SIG-M5 (cell line): ENCODE data around the gene SIPA1.

Source experiments
- DNase-seq: peaks from one replicate; lab custom pipeline; 2025; lab: John Stamatoyannopoulos, UW

Gene SIPA1

DNA sequence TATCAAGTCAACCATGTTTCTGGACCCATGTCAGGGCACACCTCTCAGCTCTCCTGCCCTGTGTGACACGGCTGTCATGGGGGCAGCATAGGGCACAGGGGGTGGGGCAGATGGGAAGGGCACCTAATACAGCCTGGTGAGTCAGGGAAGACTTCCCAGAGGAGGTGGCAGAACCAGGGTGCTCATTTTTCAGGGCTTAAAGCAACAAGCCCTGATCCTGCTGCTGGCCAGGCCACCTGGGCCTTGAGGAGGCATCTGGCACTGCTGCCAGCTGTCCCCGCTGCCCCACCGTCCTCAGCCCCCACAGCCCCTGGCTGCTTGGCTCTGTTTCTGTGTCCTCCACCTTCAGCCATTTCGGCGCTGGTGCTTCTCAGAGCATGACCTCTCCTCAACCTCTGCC is 28.2 kb upstream of the SIPA1 start:
- DNase-seq, result no peak

GRCh38 chr11:65610404-65610803 is 27.5 kb upstream of the SIPA1 start:
- no peak for DNase-seq

- no peak for DNase-seq
Observed at GRCh38 chr11:65611028-65611757, 26.7 kb upstream of the SIPA1 start.

DNA sequence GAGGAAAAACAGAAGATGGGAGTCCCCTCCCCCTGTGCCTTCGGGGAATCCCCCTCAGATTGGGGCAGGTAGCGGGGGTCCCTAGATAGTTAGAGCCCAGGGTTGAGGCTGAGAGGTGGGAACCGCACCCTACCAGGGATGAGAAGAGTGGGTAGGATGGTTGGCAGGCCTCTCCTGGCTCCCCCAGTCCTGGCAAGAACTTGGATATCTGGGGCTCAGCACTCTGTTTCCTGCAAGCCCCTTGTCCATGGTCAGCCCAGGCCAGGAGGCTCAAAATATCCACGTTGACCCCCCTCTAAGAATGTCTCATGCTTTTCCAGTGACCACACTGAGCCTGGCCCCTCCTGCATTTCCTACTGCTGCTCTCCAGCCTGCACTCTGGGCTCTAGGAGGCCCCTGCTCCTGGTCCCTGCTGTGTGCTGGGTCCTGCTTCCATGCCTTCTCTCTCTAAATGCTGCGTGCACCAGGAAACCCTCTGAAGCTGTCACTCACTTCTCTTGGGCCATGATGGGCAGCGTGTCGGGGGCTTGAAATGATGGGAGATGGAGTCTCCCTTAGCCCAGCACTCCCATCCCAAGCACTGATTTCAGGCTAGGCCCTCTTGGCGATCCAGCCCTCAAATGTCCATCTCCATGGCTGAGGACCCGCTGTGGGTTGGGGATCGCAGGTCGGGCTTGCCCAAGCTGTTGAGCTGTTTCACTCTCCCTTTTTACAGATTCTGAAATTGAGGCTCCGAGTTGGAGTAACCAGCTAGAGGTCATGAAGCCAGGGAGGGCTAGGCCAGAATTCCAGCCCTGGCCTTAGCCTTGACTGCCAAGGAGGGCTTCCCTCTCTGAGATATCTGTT is 25.9 kb upstream of the SIPA1 start:
- no peak for DNase-seq

- DNase-seq, result no peak
Observed at GRCh38 chr11:65612691-65613090, 25.2 kb upstream of the SIPA1 start.

DNA sequence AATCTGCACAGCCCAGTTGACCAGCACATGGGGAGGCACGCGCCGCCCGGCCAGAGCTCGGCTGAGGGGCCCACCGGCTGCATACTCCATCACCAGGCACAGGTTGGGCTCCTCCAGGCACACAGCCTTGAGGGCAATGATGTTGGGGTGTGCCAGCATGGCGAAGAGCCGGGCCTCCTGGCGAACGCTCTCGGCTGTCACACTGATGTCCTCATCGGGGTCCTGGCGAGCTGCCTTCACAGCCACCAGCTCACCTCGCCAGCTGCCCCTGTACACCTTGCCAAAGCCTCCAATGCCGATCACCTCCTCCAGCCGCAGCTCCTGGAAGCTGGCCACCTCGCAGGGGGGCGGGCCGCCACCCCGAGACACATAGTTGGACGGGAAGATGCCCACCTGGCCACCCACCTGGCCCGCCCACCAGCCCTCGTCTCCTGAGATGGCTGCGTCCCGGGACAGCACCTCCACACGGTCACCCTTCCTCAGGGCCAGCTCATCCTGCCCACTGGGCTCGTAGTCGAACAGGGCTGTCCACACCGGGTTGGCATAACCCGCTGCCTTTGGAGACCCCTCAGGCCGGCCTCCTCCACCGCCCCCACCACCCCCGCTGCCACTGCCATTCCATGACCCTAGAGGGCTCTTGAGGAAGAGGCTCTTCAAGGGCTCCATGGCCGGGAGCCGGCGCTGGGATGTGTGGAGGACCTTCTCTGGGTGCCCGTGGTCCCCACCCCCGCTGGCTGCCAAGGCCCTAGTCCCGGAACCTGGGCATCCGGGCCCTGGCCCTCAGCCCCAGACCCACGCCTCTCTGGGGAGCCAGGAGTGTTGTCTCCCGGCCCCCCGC is 24.6 kb upstream of the SIPA1 start:
- no peak for DNase-seq

DNA sequence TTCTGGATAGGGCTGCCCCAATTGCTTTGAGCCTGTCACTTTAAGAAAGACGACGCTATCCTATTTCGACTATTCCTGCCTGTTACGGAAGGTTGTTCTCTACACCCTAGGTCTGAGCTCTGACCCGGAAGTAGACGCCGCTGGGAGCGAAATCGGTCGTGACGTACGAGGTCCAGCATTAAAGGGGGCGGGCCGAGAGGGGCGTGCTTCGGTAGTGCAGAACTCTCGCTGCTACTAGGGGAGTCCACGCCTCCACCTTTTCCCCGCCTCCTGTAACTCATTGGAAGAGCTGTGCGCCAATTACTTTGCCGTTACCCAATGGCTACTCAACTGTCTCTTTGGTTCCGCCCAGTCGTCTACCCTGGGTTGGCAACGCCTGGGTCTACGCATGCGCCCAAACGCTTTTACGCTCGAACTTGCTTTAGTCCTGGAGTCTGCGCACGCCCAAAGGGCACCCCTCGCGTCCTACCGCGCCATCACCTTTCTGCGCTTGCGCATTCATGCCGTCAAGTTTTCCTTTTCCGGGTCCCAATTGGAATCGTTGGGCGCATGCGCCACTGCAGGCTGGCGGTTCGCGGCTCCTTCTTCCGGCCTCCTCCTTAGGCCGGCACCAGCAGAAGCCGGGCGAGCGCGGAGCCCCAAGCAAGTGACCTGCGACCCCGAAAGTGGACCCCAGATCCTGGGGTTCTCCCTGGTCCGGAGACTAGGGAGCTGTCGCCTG is 22.5 kb upstream of the SIPA1 start, which contains the start of gene PCNX3:
Gene PCNX3 (plus strand): TSS at position 548 of the 721 bp plus-strand sequence. CDS start 536 bp downstream, outside the sequence.
- DNase-seq, result peak; percentile 99

GRCh38 chr11:65615950-65616574 is 21.8 kb upstream of the SIPA1 start:
- no peak for DNase-seq

GRCh38 chr11:65616575-65617001 is 21.3 kb upstream of the SIPA1 start:
- DNase-seq, result no peak

DNA sequence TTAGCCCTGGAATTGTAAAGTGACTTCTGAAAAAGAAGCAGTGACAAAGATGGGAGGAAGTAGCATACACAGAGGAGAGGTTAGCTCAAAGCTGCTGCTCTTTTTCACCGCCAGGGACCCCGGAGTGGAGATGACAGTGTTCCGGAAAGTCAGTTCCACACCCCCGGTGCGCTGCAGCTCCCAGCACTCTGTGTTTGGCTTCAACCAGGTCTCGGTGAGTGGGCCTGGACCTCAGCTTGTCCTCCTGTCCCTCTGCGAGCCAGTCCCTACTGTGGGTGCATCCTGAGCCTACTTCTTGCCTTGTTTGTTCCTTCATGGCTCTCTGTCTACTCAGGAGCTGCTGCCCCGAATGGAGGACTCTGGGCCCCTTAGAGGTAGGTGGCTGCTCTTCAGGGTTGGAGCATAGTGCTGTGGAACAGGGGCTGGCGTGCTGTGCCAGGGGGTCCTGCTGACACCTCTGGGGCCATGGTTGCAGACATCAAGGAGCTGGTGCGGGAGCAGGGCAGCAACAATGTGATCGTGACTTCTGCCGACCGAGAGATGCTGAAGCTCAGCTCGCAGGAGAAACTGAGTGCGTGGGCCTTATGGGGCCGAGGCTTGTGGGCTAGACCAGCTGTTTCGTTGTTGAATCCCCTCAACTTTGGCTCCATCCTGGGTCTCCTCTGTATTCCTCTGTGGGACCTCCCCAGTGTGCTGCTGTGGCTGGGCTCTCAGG is 20.6 kb upstream of the SIPA1 start:
- DNase-seq, result no peak

- DNase-seq, result no peak
Observed at GRCh38 chr11:65617990-65618751, 19.7 kb upstream of the SIPA1 start.

- no peak for DNase-seq
Observed at GRCh38 chr11:65618763-65619162, 19.1 kb upstream of the SIPA1 start.

DNA sequence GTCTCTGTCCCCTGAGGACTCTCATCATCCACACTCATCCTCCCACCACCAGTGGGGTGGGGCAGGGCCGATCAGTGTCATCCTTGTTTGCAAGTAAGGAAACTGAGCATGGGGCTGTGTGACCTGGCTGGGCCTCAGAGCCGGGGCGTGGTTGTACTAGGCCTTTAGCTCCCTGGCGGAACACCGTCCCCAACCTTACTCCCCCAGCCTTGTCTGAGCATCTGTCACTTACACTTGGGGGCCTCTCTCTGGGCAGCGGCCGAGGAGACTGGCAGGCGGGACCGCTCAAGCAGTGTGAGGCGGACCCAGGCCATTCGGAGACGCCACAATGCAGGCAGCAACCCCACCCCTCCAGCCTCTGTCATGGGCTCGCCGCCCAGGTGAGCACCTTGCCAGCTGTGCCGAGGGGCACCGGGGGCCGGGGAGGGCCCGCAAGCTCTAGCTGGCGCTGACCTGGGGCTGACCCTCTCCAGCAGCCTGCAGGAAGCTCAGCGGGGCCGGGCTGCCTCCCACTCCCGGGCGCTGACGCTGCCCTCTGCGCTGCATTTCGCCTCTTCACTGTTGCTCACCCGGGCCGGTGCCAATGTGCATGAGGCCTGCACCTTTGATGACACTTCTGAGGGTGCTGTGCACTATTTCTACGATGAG is 18.5 kb upstream of the SIPA1 start:
- no peak for DNase-seq

- DNase-seq, result no peak
Observed at GRCh38 chr11:65620666-65621065, 17.2 kb upstream of the SIPA1 start.

DNA sequence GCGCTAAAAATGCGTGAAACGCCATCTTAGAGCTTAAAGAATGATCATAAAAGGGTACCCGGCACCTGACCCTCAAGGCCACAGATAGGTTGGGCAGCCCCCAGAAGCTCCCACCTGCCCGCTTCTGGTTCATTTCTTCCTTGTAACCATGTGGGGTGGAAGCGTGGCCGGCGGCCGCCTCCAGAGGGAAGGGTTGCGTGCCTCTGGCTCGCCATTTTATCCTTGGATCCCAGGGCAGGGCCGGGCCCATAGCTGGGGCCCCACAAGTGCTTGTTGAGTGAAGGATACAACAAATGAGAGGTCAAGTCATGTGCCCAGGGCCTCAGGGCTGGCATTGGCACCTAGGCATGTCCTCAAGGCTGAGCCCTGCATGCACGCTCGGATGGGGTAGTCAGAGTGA is 16.4 kb upstream of the SIPA1 start:
- no peak for DNase-seq

DNA sequence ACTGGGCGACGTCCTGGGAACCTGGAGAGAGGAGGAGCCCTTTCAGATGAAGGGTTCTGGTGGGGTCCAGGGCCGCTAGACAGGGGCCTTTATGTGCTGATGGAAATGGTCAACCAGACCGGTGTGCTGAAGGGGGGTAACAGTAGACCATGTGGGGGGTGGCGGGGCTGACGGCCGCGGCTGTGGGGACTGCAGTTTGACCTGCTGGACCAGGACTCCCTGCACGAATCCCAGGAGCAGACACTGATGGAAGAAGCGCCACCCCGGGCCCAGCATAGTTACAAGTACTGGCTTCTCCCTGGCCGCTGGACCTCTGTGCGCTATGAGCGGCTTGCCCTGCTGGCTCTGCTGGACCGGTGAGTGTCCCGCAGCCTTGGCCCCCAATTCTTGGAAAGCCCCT is 15.9 kb upstream of the SIPA1 start:
- DNase-seq, result no peak

DNA sequence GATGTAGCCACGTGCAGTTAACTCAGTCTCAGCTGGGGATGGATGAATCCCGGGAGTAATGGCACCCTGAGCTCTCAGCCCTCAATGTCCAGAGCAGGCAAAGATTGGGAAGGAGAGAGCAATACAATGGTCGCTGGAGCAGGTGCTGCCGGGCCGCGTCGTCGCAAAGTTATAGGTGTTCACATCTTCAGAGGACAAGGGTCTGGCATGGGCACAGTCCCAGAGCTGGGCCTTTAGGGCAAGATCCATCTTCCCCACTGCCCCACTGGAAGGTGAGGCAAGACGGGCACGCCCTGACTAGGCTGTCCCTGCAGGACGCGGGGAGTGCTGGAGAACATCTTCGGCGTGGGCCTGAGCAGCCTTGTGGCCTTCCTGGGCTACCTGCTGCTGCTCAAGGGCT is 14.7 kb upstream of the SIPA1 start:
- DNase-seq, result no peak

GRCh38 chr11:65623852-65624616 is 13.9 kb upstream of the SIPA1 start:
- DNase-seq, result no peak
